Activated T-helper 9 cell treated with anti-CD3 and anti-CD28 coated beads, Interleukin-2, amount 50 U/mL, for 16 hours (primary cell): Measurements from ENCODE around the gene SDK2.

Experiments used
- DNase-seq: peaks from one replicate; pipeline ENCODE4 v3.0.0-alpha.2; 2020; ENCODE audit warnings: low read depth

SDK2 gene

DNA sequence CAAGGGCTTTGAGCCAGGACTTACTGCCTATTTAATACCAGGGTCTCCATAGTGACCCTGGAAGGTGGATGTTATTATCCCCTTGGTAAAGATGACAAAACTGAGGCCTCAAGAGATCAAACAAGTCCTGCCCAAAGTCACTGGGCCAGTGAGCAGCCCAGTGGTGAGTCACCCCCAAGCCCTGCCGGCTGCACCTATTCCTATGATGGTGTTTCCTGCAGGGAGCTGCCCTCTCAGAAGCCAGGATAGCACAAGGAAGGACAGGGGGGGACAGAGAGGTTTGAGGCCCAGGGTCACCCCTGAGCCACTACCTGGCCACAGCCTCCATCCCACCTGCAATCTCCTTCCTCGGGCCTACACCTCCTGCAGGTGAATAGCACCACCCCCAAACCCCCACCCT, 90.9 kb downstream of the SDK2 start:
- DNase-seq, result no peak

DNA sequence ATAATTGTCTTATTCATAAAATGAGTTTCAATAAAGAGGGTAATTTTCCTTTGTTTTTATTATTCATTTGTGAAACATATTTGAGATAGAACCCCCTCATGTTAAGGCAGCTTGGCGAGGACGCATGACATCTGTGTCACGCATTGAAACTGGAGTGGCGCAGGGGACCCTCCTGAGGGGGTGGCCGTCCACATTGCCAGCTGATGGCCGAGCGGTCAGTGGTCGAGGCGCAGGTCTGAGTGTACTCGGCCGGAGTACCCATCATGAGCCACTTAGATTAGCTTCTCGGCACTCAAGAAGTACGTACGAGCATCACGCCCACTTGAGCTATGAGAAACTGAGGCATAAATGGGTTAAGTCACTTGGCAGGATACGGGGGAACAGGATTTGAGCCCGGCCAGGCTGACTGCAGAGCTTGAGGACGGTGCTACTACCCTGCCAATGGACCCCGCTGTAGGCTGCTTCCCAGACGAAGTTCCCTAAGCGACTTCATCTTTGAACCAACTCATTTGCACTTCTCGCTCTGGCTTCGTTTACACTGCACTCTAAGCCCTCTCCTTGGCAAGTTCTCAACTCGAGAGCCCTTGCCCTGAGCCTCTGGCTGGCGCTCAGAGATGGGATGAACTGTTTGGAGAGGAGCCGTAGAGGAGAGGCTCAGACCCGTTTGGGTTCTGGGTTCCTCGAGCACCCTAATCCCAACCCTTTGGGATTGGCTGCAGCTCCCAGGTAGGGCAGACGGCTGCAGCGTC, 91.8 kb downstream of the SDK2 start:
- DNase-seq, result no peak

DNA sequence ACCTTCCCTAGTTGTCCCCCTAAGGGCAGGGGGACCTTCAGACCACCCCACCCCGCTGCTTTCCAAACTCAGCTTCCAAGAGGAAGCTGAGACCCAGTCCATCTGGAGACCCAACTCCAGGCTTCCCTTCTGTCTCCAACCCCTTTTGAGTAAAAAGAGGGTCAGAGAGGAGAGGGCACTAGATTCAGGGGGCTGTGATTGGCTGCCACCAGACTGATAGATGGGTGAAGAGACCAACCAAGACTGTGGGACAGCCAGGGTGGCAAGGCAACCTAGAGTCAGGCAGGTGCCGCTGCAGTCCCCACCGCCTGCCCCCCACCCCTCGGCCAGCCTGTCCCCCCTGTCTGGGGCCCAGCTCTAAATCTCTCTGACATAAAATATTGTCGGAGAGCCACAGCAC, 92.5 kb downstream of the SDK2 start:
- DNase-seq, result no peak

DNA sequence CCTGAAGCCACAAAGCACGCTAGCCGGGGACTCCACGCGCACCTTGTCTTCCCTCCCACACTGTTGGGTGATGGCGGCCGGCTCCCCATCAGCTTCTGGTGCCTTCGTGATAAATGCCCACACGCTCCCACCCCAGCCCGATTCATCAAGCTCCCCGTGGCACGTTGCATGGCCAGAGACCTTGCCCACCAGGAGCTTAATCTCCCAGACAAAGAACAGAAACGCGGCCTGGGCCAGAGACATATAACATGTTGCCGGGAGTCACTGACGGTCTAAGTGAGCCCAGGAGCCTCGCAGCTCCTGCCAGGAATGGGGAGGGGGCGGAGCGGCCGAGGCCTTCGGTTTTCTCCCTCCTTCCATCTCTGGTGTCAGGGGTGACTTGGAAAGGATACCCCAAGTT, 93.1 kb downstream of the SDK2 start:
- DNase-seq, result no peak

DNA sequence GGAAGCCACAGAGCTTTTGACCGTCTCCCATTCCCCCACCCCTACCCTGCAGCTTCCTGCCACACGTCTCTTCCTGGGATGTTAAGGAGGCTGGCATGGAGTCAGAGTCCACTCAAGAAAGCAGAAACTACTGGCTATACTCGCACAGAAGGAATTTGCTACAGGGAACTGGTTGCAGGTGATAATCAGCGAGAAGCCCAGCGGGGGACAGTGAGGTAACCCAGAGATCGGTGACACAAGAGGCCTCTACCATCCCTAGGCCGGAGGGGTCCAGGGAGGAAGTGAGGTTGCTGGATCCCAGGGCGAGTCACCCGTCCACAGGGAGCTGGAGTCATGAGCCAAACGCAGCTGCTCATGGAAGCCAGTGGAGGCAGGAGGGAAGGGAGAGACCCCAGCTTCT, 93.7 kb downstream of the SDK2 start:
- no peak for DNase-seq

DNA sequence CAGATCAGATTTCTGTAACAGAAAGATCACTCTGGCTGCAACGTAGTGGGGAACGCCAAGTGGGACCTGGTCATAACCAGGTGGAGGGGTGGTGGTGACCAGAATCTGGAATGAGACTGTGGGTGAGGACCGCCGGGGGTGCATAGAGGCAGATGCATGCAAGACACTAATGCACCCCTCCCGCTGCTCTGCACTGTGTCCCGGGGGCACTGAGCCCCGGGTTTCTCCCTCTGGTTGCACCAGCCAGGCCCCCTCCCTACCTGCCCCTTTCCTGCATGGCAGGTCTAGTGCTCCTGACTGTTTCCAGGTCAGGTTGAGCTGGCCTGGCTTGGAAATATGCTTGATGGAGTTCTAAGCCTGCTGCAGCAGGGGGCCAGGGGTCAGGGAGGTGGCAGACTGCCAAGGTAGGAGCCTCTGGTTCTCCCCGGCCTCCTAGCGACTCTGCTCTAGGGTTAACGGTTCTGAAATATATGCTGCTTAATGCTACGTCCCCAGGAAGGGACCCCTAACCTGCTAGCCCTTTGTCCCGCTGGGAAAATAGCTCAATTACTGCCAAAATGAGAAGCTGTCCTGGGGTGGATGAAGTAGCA, 94.3 kb downstream of the SDK2 start:
- DNase-seq, result no peak

DNA sequence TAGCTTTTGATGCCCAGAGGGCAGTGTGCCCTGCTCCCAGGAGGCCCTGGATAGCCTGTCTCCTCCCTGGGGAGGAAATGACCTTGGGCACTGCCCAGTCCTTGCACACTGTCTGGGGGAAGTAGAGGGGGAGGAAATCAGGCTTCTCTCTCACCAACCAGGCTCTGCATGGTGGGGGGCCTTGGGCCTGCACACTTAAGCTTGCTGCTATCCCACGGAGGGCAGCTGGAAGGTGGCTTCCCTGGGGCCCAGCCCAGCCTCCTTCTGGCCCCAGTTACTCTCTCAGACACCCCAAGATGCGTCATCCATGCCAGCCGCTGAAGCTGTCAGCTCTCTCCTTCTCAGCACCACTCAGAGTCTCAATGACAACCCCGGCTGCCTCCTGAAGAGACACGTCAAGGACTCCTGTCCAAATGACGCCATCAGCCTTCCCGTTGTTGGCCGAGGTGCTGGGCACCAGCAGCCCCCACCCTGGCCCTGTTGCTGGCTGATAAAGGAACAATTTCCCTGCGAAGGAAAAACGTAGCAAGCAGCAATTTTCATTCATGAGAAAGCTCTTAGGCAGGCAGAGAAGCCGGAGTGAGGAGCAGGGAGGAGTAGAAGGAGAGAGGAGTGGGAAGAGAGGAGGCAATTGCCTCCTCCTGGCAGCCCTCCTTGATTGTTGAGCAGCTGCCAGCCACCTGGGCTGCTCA, 95.5 kb downstream of the SDK2 start:
- no peak for DNase-seq

DNA sequence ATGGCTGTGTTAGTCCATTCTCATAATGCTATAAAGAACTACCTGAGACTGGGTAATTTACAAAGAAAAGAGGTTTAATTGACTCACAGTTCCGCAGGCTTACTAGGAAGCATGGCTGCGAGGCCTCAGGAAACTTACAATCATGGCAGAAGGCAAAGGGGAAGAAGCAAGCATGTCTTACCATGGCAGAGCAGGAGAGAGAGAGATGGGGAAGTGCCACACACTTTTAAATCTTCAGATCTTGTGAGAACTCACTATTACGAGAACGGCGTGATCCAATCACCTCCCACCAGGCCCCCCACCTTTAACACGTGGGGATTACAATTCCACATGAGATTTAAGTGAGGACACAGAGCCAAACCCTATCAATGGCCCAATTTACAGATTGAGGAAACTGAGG, 96.5 kb downstream of the SDK2 start:
- no peak for DNase-seq

DNA sequence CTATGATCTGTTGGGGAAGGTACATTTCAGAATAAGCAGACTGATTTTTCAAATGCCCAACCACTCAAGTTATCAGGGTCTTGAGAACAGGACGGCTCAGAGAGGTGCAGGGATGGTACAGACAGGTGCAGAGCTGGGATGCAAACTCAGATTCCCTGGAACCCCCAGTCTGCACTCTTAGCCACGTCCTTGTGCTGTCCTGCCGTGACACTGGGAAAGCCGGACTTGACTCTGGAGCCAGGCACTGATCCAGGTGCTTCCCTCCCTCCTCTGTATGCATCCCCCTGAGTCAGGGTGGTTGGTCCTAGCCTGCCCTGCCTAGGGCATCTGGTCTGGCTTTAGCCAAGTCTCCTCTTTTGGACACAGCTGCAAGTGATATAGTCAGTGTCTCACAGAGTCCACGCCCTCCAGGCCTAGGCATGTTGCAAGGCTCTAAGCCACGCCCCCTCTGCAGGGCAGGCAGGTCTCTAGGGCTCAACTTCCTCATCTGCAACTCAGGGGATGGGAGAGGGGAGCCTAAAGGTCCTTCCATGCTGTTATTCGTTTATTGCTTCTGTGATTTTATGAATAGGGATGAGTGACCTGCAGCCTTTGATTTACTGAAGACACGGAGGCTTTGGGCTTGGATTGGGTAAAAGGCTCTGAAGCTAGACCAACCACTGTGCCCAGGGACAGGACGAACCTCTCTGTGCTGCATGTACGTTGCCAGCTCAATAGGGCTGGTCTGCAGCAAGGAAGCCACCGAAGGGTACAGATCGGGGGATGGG, 97.3 kb downstream of the SDK2 start:
- DNase-seq, result no peak

DNA sequence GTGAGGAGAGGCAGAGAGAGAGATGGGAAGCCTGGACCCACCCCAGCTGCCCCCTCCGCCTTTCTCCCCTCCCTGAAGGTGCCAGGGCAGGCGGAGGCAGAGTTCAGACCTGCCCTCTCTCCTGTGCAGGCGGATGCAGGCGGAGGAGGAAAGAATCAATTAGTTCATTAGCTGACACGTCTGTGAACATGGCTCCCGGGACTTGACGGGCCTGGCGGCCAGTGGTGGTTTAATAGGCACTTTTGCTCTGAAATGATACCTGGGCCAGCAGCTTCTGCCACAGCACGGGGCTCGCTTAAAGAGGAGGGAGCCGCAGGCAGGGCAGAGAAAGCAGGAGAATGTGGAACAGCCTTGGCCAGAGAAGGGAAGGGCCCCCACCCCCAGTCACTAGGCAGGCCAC, 98.1 kb downstream of the SDK2 start:
- DNase-seq, result no peak

DNA sequence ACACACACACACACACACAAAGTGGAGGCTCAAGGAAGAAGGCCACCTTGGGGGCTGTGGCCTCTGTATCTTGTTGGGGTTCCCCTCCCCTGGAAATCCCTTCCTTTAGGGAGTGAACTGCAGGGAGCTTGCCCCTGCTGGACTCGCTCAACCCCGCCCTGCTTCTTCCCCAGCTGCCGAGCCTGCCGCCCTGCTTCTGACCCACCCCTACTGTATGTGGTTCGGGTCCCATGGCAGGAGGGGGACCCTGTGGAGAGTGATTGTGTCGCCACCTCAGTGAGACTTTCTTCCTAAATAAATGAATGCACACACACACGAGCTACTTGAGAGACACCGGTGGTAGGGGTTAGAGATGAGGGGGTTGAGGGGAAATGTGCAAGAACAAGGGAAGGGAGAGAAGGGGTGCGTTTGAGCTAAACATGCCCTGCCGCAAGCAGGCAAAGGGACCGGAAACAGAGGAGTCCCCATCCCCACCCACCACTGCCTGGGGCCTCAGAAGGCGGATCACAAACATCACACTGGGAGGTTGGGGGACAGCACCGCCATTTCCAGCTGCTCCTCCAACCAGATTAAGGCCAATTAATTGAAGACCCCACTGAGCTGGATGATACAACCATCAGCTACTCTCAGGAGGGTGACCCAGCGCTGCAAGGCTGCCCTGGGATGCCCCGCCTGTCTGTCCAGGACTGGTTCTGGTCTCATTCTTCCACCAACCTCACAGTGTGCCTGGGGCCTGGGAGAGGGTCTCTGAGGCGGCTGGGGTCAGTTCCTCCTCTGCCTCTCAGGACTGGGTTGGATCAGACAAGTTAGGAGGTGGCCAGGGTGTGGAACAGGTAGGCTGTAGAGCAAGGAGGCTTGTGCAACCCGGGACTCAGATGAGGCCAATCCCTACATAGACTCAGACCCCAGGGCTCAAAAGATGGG, 98.9 kb downstream of the SDK2 start:
- no peak for DNase-seq

DNA sequence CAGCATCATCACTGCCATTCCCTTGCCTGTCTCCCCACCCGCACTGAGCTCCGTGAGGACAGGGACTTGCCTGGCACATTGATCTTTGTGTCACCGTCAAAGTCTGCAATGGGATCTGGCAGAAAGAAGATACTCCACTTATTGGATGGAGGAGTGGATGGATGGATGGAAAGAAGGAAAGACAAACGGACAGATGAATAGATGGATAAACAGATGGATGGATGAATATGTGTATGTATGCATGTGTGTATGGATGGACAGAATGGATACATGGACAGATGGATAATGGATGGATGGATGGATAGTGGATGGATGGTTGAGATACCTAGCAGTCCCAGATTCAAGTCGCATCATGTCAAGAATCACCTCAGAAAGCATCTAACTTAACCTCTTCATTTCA, 99.9 kb downstream of the SDK2 start:
- no peak for DNase-seq

DNA sequence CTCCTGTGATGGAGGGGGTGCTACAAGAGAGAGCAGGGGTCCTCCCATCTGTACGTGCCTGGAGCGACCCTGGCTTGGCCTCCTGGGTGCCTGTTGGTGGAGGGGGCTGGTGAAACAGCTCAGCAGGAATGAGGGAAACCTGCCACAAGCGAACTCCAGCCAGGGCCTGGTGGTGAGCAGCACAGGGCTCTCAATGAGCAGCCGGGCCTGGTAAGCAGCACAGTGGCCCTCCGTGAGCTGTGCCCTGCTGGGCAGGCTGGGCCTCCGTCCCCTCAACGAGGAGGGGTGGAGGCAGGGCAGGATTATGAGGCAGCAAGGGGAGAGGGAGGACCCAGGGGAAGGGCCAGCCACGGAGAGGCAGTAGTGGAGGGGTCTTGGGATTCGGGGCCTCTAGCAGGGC, 101.9 kb downstream of the SDK2 start:
- DNase-seq, result no peak

DNA sequence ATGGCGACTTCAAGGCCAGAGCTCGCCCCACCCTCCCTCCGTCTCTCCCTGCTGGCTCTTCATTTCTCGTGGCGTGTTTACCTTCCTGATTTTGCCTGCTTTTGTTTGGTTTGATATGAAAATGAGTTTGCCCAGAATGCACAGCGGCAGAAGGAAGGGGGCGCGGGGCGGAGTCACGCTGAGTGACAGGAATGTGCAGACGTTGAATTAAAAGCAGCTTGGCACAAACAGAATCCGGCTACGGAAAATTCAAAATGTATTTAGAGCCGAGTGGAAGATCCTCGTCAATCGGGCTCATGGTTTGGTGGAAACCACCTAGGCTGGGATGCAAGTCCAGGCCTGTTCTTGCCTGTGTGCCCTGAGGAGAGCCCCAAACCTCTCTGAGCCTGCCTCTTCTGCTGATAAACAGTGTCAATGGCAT, 102.7 kb downstream of the SDK2 start:
- no peak for DNase-seq

DNA sequence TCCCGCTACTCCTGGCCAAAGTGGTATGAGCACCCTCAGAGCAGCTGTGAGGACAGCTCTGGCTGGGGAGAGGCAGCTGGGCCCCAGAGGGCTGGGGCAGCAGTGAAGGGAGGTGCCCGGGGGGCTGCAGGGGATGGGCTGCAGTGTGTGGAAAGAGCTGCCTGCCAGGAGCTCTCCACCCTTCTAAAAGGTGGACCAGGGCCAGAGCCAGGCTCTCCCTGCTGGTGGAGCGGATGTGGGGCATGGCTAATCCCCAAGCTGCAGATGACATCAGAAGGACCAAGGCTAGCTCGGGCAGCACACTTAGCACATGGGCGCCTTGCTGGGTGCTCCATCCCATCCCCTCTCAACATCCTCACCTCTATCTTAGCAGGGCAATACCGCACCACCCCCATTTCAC, 103.1 kb downstream of the SDK2 start:
- no peak for DNase-seq

DNA sequence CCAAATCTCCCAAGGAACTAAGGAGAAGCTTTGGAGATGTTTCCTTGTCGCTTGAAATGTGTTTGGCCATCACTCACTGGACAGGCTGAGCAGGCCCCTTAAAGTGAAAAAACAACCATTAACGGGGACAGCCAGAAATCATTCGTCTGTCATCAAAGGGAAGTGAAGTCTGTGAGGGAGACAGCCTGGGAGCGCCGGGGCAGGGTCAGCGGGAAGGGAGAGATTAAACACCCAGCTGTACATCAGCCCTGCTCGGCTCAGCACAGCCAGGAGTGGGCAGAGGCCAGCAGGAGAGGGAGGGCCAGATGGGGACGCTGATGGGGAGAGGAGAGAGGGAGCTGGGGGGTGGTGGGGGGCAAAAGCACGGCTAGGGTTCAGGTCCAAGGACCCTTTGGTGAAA, 105.1 kb downstream of the SDK2 start:
- DNase-seq, result no peak

DNA sequence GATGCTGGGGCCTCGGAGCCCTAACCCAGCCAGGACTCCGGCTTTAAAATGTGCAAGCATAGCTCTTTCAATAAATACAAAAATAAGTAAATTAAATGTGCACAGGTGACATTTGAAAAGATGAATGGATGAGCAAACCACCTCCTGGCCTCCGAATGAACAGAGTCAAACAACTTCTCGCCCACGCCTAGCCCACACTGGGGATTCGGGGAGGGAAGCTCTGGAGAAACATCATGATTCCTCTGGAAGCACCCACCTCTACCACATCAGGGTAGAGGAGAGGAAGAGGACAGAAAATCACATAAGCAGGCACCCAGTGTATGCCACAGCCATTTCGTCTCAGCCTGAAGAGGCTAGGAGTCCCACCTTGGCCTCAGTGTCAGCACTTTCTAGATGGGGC, 105.8 kb downstream of the SDK2 start:
- no peak for DNase-seq

DNA sequence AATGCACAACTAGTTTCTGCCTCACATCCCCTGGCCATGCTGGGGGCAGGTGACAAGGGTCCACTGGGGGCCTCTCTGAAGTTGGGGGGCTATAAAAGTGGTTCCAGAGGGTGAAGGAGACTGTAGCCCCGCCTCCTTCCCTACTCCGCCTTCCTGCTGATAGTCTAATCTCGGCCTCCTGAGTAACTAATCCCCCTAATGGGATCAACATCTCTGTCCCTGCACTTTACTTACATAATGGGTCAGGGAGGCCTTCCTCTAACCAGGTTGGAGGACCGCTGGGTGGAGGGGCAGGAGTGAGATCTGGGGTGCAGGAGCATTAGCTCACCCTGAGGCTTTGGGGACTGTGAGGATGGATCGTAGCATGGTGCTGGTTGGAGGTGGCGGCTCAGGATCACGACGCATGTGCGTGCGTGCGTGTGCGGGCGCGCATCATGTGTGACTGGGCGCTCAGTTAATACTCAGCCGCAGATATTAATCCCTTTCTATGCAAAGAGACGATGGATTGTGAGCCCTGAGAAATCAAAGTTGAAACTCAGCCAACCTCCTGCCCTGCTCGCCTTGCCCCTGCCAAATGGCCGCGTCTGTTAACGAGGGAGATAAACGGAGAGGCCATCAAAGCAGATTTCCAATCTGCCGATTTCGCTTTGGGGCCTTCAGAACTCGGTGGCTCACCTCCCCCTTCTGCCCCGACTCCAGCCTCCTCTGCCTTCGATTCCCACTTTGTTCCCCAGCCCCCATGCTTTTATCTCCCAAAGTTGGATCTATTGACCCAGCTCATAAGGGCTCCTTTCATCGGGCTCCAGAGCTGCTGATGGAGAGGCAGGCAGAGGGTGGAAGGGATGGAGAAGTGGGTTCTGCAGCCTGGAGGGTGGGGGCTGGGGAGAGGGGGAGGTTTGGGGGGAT, 107.3 kb downstream of the SDK2 start:
- DNase-seq, result no peak

DNA sequence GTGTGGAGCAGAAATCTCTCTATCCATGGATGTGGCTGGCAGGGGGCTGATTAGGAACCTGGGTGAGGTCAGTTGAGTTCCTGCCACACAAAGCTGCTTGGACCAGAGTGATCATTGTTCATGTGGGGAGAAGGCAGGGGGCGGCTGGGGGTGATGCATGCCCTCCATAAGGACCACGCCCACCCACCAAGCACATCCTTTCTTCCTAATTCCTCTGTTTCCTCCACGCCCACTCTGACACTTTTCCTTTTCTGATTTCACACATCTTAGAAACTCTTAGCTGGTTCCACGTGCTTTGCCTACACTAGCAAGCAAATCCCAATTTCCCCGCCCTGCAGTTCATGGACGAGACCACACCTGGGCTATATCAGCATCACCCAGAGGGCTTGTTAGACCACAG, 108.5 kb downstream of the SDK2 start:
- DNase-seq, result no peak

DNA sequence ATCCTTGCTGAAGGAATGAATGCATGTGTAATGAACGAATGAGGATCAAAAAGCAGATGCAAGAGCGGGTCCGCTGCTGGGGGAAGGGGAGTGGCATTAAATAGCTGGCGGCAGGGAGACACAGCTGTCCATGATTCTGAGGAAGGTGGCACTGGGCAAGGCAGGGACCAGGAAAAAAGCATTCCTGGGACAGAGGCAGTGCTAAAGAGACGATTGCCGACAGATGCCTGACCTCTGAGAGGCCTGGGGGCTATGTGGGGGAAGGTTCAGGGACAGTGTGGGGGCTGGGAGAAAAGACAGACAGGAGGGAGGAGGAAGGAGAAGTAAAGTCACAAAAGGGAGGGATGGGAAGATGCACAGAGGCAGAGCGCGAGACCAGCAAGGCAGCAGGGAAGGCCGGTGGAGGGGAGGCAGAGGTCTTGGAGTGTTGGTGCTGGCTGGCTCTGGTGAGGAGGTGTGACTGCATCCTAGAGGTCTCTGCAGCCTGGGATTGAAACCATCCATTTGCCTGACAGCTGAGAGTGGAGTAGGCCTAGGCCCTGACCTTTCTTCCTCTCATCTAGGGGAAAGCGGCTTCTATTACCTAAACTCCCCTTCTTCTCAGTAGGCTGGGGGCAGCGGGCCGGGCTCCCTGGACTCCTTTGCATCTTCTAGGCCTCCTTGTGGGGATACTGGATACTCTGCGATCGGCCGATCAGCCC, 109.9 kb downstream of the SDK2 start:
- no peak for DNase-seq
